Breast epithelium (tissue), 4 donors: ENCODE measurements around the gene C19orf12. TPM values are rescaled to one million over a fixed set of nuclear protein-coding genes. Genes with fewer than 3 reads are reported as not detected.
A peak's percentile ranks its signal among the peaks of the same experiment; 100 is the strongest.
"Not testable (repeated sequence)": the region's sequence is repeated elsewhere in the genome, so short reads cannot be mapped to it uniquely, and the experiment has no call there.

ENCODE experiments used
- DNase-seq, 2 donors: peaks; one replicate each; pipeline ENCODE4 v3.0.0-alpha.2; 2019; ENCODE audit warnings: low spot score in 2 of 2
- H3K27ac ChIP-seq, 2 donors: fragments of 200-600 bp; sonication (generic) in 1 of 2; one replicate each; pipeline ENCODE4 v1.5.1; 2016 to 2019; ENCODE audit warnings: mild to moderate bottlenecking in 1 of 2
- H3K27me3 ChIP-seq, 2 donors: fragments of 200-600 bp; sonication (generic) in 1 of 2; one replicate each; pipeline versions ENCODE4 v1.5.1 to v1.6.0; 2017 to 2019; ENCODE audit warnings: control low read depth in 1 of 2, mild to moderate bottlenecking in 1 of 2
- H3K36me3 ChIP-seq: fragments of 200-600 bp; one replicate; pipeline ENCODE4 v1.5.1; 2019
- H3K4me1 ChIP-seq, 2 donors: fragments of 200-600 bp; sonication (generic); one replicate each; pipeline ENCODE4 v1.5.1; 2016 to 2019; ENCODE audit warnings: control low read depth in 1 of 2
- H3K4me3 ChIP-seq, 3 donors: fragments of 200-600 bp; sonication (generic); 1 replicate in 2 of 3; 2 replicates in 1 of 3; pipeline ENCODE4 v1.5.1; 2016 to 2019; ENCODE audit warnings: mild to moderate bottlenecking in 3 of 3, moderate library complexity in 2 of 3
- H3K9me3 ChIP-seq, 2 donors: fragments of 200-600 bp; sonication (generic) in 1 of 2; one replicate each; pipeline ENCODE4 v1.5.1; 2016 to 2019; ENCODE audit warnings: control low read depth in 1 of 2
- POLR2A ChIP-seq: fragments of 450-650 bp; IDR thresholded peaks from one replicate; pipeline ENCODE4 v1.6.1; 2016; ENCODE audit warnings: antibody characterized with exemption, mild to moderate bottlenecking, moderate library complexity
- POLR2AphosphoS5 ChIP-seq, 3 donors: sonication (generic); formaldehyde crosslinking; IDR thresholded peaks; one replicate each; pipeline ENCODE4 v1.6.1; 2017; ENCODE audit warnings: antibody characterized with exemption in 3 of 3
- intact Hi-C: fragments of 100-400 bp; cut with DNase I; formaldehyde crosslinking; loops from one replicate; pipeline ENCODE4 v1.15.1; 2023; ENCODE audit warnings: low total_unique reads
- total RNA-seq, 3 donors: library from RNA; depleted of rRNA; stranded (reverse); fragments of >200 nt; gene quantifications; one replicate each; pipeline ENCODE4 v1.1.0, GENCODE V29; 2016
- TF ChIP-seq, protein P1 (sequence below), 3 donors: fragments of 450-650 bp; IDR thresholded peaks; one replicate each; pipeline ENCODE4 v1.5.1; 2016 to 2017; ENCODE audit warnings: antibody characterized with exemption in 3 of 3, mild to moderate bottlenecking in 3 of 3, moderate library complexity in 3 of 3

Gene C19orf12
- total RNA-seq, 3 donors from 2014 or later: 42.7 to 230 (median 53.7) TPM

DNA sequence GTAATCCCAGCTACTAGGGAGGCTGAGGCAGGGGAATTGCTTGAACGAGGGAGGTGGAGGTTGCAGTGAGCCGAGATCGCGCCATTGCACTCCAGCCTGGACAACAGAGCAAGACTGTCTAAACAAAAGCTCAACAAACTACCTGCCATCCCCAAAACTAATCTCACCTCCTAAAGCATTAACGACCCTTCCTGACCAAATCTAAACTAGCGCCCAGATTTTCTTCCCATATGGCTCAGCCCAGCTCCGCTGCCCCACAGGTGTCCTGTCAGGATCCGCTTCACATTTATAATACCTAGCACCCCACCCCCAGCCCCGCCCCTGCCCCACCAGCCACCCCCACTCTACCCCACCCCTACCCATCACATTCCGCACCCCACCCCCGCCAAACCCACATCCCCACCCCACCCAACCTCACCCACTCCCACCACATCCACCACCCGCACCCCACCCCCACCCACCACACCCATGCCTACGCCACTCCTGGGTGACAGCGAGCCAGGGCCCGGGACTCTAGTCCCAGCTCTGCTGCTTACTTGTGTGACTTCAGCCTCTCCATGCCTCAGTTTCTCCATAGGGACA is 599 bp downstream of the C19orf12 start:
- no peaks in the 10 kb centered on the region for H3K27me3 ChIP-seq
- TF ChIP-seq, protein P1, sequence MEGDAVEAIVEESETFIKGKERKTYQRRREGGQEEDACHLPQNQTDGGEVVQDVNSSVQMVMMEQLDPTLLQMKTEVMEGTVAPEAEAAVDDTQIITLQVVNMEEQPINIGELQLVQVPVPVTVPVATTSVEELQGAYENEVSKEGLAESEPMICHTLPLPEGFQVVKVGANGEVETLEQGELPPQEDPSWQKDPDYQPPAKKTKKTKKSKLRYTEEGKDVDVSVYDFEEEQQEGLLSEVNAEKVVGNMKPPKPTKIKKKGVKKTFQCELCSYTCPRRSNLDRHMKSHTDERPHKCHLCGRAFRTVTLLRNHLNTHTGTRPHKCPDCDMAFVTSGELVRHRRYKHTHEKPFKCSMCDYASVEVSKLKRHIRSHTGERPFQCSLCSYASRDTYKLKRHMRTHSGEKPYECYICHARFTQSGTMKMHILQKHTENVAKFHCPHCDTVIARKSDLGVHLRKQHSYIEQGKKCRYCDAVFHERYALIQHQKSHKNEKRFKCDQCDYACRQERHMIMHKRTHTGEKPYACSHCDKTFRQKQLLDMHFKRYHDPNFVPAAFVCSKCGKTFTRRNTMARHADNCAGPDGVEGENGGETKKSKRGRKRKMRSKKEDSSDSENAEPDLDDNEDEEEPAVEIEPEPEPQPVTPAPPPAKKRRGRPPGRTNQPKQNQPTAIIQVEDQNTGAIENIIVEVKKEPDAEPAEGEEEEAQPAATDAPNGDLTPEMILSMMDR (IDR thresholded peaks at IDR 0.05): no peak
- TF ChIP-seq POLR2AphosphoS5 (IDR thresholded peaks at IDR 0.05) (no peak), POLR2A (no peak)
- peak overlapping the region; percentile 94 to 95 (median 95) for H3K4me3 ChIP-seq
- DNase-seq: no peak
- no peaks in the 10 kb centered on the region for H3K9me3 ChIP-seq
- H3K4me1 ChIP-seq: peaks cover 0 to 14% of the 10 kb centered on the region in 2 donors
- peak overlapping the region; percentile 95 to 98 for H3K27ac ChIP-seq
- H3K36me3 ChIP-seq: no peaks in the 10 kb centered on the region
- intact Hi-C loops: loop anchor here (5.0 kb wide), 1 partner anchor 102 kb away; no protein-coding TSS in a partner anchor

DNA sequence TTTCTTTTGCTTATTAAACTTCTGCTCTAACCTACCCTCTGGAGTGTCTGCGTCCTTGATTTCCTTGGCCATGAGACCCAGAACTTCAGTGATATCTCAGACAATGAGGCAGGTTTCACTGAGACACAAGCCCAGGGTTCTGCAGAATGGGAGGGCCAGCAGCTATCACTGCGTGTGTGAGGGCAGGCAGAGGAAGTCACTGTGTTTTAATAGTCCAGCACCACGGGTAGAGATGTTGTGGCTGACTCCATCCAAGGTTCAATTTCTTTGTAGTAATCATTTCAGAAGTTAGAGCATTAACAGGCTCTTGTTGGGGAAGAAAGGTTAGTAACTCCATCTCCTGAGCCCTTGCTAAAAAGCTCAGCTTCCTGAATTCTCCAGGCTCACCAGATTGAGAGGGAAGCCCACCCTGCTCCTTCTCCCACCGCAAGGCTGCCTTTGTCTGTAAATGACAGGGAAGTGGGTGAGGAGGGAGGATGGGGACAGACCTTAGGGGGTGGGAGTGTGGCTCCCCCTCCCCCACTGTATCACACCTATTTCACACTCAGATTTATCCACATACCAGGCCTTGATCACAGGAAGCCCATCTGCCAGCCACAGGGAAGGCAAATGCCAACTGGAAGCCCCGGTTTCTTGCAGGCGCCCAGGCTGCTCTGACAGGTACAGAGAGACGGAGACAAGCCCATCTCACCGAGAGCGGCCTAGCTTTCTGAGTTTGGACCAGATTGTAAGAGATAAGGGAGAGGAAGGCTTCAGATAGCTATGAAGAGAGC is 2.1 kb downstream of the C19orf12 start:
- intact Hi-C loops: loop anchor here (5.0 kb wide), 1 partner anchor 101 kb away; no protein-coding TSS in a partner anchor

DNA sequence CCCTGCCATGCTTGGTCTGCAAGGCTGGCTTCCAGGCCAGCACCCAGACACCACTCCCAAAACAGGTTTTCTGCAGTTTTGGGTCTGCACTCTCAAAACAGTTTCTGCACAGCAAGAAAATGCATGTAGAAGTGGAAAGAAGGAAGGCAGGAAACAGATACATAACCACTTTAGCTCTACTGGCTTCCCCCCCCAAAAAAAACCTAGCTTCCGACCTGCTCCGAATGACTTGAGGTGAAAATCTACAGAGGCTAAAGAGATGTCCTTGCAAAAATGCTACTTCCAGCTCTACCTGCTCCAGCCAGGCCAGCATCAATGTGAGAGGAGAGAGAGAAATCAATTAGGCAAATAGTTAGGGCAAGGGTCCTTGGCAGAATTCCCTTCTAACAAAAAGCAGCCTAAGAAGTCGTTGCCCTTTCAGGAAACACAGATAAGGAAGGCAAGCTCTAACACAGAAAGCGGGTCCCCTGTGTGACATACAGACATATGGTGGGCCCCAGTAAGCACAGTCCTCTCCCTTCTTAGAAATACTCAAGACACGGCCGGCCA is 3.4 kb downstream of the C19orf12 start:
- H3K27ac ChIP-seq: no peak overlapping the region
- no peaks in the 10 kb centered on the region for H3K36me3 ChIP-seq
- peaks cover 0 to 14% of the 10 kb centered on the region in 2 donors for H3K4me1 ChIP-seq
- H3K4me3 ChIP-seq: no peak overlapping the region
- no peaks in the 10 kb centered on the region for H3K27me3 ChIP-seq
- TF ChIP-seq POLR2A (no peak), POLR2AphosphoS5 (IDR thresholded peaks at IDR 0.05) (no peak)
- TF ChIP-seq, protein P1 (IDR thresholded peaks at IDR 0.05): no peak
- intact Hi-C loops: loop anchor here (5.0 kb wide), 1 partner anchor 99 kb away; no protein-coding TSS in a partner anchor
- no peak for DNase-seq
- no peaks in the 10 kb centered on the region for H3K9me3 ChIP-seq

More for the DNA sequence above, 2.1 kb downstream of the C19orf12 start:
- DNase-seq: no peak
- no peak for TF ChIP-seq POLR2AphosphoS5 (IDR thresholded peaks at IDR 0.05)
- TF ChIP-seq, protein P1 (IDR thresholded peaks at IDR 0.05): no peak
- TF ChIP-seq POLR2A: no peak
- H3K27ac ChIP-seq: peak overlapping the region in 1 of 2 donors; percentile 95
- H3K27me3 ChIP-seq: no peaks in the 10 kb centered on the region
- H3K4me3 ChIP-seq: no peak overlapping the region
- no peaks in the 10 kb centered on the region for H3K36me3 ChIP-seq
- H3K9me3 ChIP-seq: no peaks in the 10 kb centered on the region
- peaks cover 0 to 14% of the 10 kb centered on the region in 2 donors for H3K4me1 ChIP-seq

DNA sequence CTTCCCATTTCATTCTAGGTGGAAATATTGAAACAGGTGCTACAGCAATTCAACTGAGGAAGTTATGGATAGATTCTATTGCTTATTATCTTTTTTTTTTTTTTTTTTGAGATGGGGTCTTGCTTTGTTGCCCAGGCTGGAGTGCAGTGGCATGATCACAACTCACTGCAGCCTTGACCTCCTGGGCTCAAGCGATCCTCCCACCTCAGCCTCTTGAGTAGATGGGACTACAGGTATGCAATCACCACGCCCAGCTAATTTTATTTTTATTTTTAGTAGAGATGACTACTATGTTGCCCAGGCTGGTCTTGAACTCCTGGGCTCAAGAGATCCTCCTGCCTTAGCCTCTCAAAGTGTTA is 5.6 kb downstream of the C19orf12 start:
- H3K27me3 ChIP-seq, intact Hi-C loops, H3K9me3 ChIP-seq, H3K27ac ChIP-seq, H3K4me1 ChIP-seq, DNase-seq, H3K36me3 ChIP-seq, H3K4me3 ChIP-seq: not testable (repeated sequence)

DNA sequence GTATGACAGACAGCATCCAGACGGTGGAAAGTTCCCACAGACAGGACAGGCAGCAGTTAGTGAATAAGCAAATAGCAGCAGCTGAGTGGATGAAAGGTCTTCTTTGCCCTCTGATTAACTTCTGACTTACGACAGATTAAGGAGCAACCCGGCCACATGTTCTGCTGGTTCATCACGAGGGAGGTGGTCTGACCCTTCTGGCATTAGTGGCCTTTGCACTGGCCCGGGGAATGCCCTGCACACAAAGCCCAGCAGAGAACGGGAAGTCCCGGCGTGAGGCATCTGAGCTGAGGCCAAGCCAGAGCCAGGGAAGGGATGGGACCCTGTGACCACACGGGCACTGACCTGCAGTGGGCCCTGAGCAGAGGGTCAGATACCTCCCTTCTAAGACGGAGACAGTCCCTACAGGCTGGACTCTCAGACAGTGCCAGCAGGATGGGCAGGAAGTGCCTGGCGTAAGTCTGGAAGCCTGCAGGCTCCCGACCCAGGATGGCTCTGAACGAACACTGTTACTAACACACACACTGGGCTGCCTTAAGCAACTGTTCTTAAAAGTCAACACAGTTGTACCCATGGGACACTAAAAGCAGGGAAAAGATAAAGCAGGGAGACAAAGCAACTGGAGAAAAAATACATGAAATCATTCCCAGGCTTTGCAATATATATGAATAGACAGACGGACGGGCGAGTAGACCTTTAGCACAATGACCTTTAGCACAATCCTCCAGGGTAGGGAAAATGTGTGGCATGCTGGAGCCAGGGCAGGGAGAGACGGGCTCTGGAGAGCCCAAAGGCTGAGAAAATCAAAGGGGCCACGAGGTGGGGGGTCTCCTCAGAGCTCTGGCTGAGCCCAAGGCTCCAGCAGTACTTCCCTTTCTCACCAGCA is 6.3 kb downstream of the C19orf12 start:
- peak overlapping the region in 1 of 3 donors; percentile 1 for H3K4me3 ChIP-seq
- TF ChIP-seq POLR2A (no peak), POLR2AphosphoS5 (IDR thresholded peaks at IDR 0.05) (no peak)
- TF ChIP-seq, protein P1 (IDR thresholded peaks at IDR 0.05): no peak
- H3K27me3 ChIP-seq: no peaks in the 10 kb centered on the region
- no peaks in the 10 kb centered on the region for H3K36me3 ChIP-seq
- intact Hi-C loops: no loop called here
- peak overlapping the region in 1 of 2 donors; percentile 43 for H3K27ac ChIP-seq
- H3K9me3 ChIP-seq: no peaks in the 10 kb centered on the region
- H3K4me1 ChIP-seq: peaks cover 0 to 6% of the 10 kb centered on the region in 2 donors
- no peak for DNase-seq
